Choroid plexus epithelial cell (primary cell): ENCODE data around the gene CCM2L.
"Not testable (repeated sequence)": the region's sequence is repeated elsewhere in the genome, so short reads cannot be mapped to it uniquely, and the experiment has no call there.

Source experiments
- DNase-seq: peaks from one replicate; pipeline ENCODE4 v3.0.0-alpha.2; 2010; ENCODE audit warnings: low read depth
- H3K4me3 ChIP-seq: 2 replicates; pipeline ENCODE4 v1.5.1; 2011; ENCODE audit warnings: low read depth, mild to moderate bottlenecking, control low read depth, low read length, moderate library complexity
- CTCF ChIP-seq: conservative IDR thresholded peaks from 2 replicates; pipeline ENCODE4 v1.5.1; 2011; ENCODE audit warnings: low read depth, mild to moderate bottlenecking, control low read depth, inconsistent platforms, low read length, moderate library complexity

CCM2L gene

GRCh38 chr20:32027643-32028042 is 17.4 kb downstream of the CCM2L start:
- no peak for DNase-seq
- no peak for TF ChIP-seq CTCF
- H3K4me3 ChIP-seq: no peak overlapping the region

- H3K4me3 ChIP-seq: no peak overlapping the region
- TF ChIP-seq CTCF: no peak
- peak; percentile 20 for DNase-seq
Observed at GRCh38 chr20:32028647-32029372, 18.6 kb downstream of the CCM2L start.

GRCh38 chr20:32029561-32029960 is 19.3 kb downstream of the CCM2L start:
- TF ChIP-seq CTCF: no peak
- no peak overlapping the region for H3K4me3 ChIP-seq
- no peak for DNase-seq

- H3K4me3 ChIP-seq: peak overlapping the region; percentile 32
- peak; percentile 71 for DNase-seq
- peak; percentile 84 for TF ChIP-seq CTCF
Observed at GRCh38 chr20:32031007-32031958, 21.0 kb downstream of the CCM2L start.

GRCh38 chr20:32033316-32033715 is 23.1 kb downstream of the CCM2L start:
- no peak for TF ChIP-seq CTCF
- no peak overlapping the region for H3K4me3 ChIP-seq
- DNase-seq: no peak

GRCh38 chr20:32033721-32034120 is 23.5 kb downstream of the CCM2L start:
- DNase-seq, H3K4me3 ChIP-seq: not testable (repeated sequence)

GRCh38 chr20:32034581-32035425 is 24.6 kb downstream of the CCM2L start:
- no peak for DNase-seq
- TF ChIP-seq CTCF: peak; percentile 30
- H3K4me3 ChIP-seq: no peak overlapping the region
